Measurements from ENCODE around the gene PLEKHG1. TPM values are rescaled to one million over a fixed set of nuclear protein-coding genes. Genes with fewer than 3 reads are reported as not detected.

The PLEKHG1 gene
- total RNA-seq, 1 donor from 2014 or later = 12.1 TPM

- no peak for DNase-seq (ENCODE audit: low read depth)
- TF ChIP-seq CTCF (conservative IDR thresholded peaks at IDR 0.05; ENCODE audit: low read depth, low read length) = no peak
- H3K4me3 ChIP-seq (ENCODE audit: low read depth, low read length) = no peak overlapping the region
Observed at GRCh38 chr6:150635906-150636514, 36.3 kb downstream of the PLEKHG1 start.

GRCh38 chr6:150636808-150637207, 37.1 kb downstream of the PLEKHG1 start:
- no peak for TF ChIP-seq CTCF (conservative IDR thresholded peaks at IDR 0.05; ENCODE audit: low read depth, low read length)
- H3K4me3 ChIP-seq (ENCODE audit: low read depth, low read length) = no peak overlapping the region
- no peak for DNase-seq (ENCODE audit: low read depth)

GRCh38 chr6:150637266-150637665, 37.6 kb downstream of the PLEKHG1 start:
- DNase-seq (ENCODE audit: low read depth) = no peak
- no peak overlapping the region for H3K4me3 ChIP-seq (ENCODE audit: low read depth, low read length)
- no peak for TF ChIP-seq CTCF (conservative IDR thresholded peaks at IDR 0.05; ENCODE audit: low read depth, low read length)

GRCh38 chr6:150638267-150638666, 38.6 kb downstream of the PLEKHG1 start:
- H3K4me3 ChIP-seq (ENCODE audit: low read depth, low read length) = no peak overlapping the region
- no peak for TF ChIP-seq CTCF (conservative IDR thresholded peaks at IDR 0.05; ENCODE audit: low read depth, low read length)
- no peak for DNase-seq (ENCODE audit: low read depth)

- no peak for TF ChIP-seq CTCF (conservative IDR thresholded peaks at IDR 0.05; ENCODE audit: low read depth, low read length)
- H3K4me3 ChIP-seq (ENCODE audit: low read depth, low read length) = no peak overlapping the region
- no peak for DNase-seq (ENCODE audit: low read depth)
Observed at GRCh38 chr6:150638765-150639164, 39.1 kb downstream of the PLEKHG1 start.

GRCh38 chr6:150639823-150640331, 40.2 kb downstream of the PLEKHG1 start:
- DNase-seq (ENCODE audit: low read depth) = no peak
- H3K4me3 ChIP-seq (ENCODE audit: low read depth, low read length) = no peak overlapping the region
- TF ChIP-seq CTCF (conservative IDR thresholded peaks at IDR 0.05; ENCODE audit: low read depth, low read length) = no peak
